GM13977 (cell line): ENCODE results near the gene DCLK1.

Experiments used
- DNase-seq: peaks from one replicate; pipeline ENCODE4 v3.0.0; 2012; ENCODE audit warnings: low spot score
- in situ Hi-C: fragments of 300-500 bp; cut with MboI; formaldehyde crosslinking; loops from one replicate; pipeline ENCODE4 v1.12.0; 2022; ENCODE audit warnings: low sequenced_read_pairs, low pct_unique_long_range_greater_than_20kb, mixed read lengths, inconsistent platforms; ENCODE audit not compliant: unreplicated experiment
- TF ChIP-seq, protein P1 (sequence below): IDR thresholded peaks from 2 replicates; pipeline ENCODE4 v1.5.1; 2012; ENCODE audit warnings: mild to moderate bottlenecking, control low read depth; ENCODE audit not compliant: insufficient read depth; ENCODE audit errors: extremely low read depth, missing control alignments

The DCLK1 gene

DNA sequence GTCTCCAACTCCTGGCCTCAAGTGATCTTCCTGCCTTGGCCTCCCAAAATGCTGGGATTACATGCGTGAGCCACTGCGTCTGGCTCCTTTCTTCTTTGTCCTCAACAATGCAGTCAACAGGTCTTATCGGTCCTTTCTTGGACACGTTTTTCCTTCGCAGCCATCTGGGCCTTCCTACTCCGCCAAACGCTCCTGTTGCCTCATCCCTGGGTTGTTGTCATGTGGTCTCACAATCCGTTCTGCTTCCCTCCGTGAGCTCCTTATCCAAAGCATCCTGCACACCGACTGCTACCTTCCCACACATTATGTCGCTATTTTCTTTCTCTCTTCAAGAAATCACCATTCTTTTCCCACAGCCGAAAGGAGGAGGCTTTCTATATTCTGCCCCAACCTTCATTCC is 306.8 kb downstream of the DCLK1 start:
- TF ChIP-seq, protein P1, sequence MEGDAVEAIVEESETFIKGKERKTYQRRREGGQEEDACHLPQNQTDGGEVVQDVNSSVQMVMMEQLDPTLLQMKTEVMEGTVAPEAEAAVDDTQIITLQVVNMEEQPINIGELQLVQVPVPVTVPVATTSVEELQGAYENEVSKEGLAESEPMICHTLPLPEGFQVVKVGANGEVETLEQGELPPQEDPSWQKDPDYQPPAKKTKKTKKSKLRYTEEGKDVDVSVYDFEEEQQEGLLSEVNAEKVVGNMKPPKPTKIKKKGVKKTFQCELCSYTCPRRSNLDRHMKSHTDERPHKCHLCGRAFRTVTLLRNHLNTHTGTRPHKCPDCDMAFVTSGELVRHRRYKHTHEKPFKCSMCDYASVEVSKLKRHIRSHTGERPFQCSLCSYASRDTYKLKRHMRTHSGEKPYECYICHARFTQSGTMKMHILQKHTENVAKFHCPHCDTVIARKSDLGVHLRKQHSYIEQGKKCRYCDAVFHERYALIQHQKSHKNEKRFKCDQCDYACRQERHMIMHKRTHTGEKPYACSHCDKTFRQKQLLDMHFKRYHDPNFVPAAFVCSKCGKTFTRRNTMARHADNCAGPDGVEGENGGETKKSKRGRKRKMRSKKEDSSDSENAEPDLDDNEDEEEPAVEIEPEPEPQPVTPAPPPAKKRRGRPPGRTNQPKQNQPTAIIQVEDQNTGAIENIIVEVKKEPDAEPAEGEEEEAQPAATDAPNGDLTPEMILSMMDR = no peak
- DNase-seq = no peak
- in situ Hi-C loops = no loop called here

DNA sequence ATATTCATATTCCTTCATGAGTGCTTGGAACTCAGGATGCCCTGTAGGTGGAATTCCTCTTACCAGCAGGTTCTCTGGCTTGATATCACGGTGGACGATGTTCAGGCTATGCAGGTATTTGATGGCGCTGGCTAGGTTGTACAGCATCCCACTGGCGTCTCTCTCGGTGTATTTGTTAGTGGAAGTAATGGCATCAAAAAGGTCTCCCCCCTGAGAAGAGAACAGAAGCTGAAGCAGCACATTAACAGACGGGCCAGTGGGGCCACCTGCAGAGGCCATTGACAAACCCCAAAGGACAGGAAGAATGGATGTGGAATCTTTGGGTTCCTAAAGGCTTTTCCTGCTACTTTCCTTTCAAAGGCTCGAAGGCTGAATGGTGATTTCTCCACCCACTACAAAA is 308.5 kb downstream of the DCLK1 start:
- in situ Hi-C loops = no loop called here
- no peak for DNase-seq
- TF ChIP-seq, protein P1 = no peak

DNA sequence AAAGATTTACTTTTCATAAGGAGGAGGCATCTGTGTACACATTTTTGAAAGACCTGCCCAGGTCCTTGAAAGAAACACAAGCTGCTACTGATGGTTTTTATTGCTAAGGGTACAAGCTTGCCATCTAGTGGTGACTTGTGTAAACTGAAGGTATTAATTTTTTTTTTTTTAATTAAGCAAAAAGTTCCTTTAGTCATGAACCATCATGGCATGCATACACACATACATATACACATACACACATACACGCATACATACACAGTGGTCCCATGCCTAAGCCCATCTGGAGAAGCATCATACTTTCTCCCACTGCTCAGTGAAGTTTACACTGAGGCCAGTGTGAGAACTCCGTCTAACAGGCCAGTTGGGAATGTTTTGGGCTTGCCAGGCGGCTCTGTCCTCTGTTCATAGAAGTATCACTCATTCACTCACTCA is 312.5 kb downstream of the DCLK1 start:
- in situ Hi-C loops = no loop called here
- TF ChIP-seq, protein P1 = peak; percentile 51
- DNase-seq = peak; percentile 16

DNA sequence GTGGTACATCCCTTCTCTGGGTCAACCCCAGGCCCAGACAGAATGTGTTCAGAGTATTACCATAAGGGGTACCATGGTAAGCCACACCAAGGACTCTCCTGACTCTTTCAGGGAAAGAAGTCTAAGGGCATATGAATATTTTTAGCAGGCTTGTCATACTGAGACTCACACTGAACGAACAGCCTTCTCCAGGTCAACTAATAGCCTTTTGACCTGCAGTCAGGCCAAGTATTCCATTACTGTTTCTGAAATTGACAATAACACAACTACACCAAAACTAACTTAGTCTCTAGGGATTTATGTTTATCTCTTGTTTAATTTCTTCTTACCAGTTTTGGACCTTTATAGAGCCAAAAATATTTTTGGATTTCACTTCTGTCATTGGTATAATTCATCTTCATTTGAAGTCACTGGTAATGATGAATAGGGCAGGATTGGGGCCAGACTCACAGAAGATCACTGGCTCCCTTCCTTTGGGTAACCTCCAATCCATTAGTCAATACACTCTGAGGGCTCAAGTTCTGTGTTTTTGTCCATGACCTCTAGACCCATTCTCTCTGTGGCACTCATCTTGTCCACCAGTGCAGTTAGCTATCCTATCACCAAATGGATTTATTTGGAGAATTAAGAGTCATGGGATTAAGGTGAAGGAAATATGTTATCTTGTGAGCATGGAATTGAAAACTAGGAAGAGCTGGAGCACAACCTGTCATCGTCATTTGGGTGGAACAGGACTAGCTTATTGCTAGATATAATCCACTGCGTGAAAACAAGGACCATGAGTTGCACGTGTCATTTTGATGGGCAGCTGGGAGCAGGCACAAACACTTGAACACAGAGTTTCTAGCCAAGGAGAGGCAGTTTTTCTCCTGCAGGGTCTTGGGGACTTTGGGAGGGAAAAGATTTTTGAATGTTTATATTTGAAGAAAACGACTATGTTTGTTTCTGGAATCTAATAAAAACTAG is 313.3 kb downstream of the DCLK1 start:
- in situ Hi-C loops = no loop called here
- DNase-seq = no peak
- TF ChIP-seq, protein P1 = no peak

DNA sequence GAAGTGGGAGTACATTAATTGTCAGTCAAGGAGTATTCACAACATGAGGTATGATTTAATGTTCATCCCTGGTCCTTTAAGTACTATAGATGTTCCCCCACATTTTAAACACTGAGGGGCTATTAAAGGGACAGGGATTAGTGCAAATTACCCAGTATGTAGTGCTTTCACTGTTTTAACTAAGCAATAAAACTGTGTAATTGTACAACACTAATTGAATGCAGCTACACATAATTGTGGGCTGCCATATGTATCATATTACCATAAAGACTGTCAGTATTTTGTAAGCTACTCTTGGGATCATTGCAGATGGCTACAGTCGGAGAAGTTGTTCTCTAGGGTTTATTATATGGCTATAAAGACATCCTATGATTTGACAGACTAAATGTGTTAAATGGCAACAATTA is 316.6 kb downstream of the DCLK1 start:
- in situ Hi-C loops = no loop called here
- no peak for DNase-seq
- TF ChIP-seq, protein P1 = no peak

DNA sequence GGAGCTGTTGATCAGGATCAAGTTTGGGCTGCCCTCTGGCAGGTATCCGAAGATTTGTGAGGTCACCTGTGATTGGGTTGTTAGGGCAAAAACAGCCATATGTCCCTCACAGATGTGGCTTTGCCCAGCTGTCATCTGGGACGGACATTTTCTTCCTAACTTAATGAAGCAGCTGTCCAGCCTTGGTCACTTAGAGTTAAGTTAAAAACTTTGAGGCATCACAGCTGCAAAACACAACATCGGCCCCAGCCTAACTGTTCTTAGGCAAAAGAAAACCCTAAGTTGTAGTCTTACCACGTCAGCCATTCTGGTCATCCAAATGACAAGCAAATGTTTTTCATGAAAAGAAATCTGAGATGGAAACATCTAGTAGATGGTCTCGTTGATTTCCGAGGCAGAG is 318.4 kb downstream of the DCLK1 start:
- DNase-seq = no peak
- in situ Hi-C loops = no loop called here
- TF ChIP-seq, protein P1 = no peak
